ENCODE results near the gene COMMD7.
A peak's percentile ranks its signal among the peaks of the same experiment; 100 is the strongest.

Gene COMMD7

GRCh38 chr20:32675223-32675975 lies 67.9 kb downstream of the COMMD7 start:
- no peak for DNase-seq

DNA sequence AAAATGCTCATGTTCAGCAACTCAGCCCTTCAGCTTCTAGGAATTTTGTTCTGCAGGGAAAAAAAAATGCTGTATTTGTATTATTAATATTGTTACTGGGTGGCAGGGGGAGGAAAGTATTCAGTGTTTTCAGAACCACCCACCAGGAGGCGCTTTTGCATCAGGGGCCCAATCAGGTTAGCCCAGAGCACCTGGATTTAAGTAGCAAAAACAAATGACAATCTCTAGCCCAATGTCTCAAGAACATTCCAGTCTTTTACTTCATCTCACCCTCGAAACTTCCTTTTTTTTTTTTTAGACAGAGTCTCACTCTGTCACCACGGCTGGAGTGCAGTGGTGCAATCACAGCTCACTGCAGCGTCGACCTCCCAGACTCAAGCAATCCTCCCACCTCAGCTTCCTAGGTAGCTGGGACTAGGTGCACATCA lies 68.9 kb downstream of the COMMD7 start:
- DNase-seq: peak; percentile 51 to 70

GRCh38 chr20:32672982-32673851 lies 70.0 kb downstream of the COMMD7 start:
- DNase-seq: peak in 1 of 2 donors; percentile 33

DNA sequence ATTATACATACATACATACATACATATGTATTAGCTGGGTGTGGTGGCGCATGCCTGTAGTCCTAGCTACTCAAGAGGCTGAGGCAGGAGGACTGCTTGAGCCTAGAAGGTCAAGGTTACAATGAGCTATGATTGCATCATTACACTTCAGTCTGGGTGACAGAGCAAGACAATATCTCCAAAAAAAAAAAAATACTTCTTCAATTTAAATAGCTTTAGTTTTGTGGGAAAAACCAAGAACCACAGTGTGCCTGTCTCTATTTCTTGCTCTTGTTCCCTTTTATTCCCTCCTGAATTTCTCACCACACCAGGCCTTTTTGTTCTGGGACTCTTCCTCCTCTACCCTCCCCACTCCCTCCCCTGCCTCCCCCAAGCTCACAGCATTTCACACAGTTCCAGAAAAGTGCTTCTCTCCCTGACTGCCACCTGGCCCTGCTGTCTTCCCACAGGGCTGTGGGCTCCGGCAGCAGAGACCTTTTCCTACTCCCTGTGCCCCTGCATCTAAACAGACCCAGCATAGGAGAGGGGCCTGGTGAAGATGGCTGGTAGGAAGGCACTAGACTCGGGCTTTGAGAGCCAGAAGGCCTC lies 70.8 kb downstream of the COMMD7 start:
- DNase-seq: no peak

DNA sequence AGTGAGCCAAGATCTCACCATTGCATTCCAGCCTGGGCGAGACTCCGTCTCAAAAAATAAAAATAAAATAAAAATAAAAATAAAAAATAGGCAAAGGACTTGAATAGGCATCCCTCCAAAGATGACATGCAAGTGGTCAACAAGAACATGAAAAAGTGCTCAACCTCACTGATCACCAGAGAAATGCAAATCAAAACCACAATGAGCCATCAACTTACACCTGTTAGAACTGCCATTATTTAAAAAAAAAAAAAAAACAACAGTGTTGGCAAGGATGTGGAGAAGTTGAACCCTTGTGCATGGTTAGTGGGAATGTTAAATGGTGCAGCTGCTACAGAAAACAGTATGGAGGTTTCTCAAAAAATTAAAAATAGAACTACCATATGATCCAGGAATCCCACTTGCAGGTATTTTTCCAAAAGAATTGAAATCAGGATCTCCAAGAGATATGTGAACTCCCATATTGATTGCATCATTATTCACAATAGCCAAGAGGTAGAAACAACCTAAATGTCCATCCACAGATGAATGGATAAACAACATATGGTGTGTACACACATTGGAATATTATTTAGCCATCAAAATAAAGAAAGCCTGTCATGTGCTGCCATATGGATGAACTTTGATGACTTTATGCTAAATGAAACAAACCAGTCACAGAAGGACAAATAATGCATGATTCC lies 72.4 kb downstream of the COMMD7 start:
- DNase-seq: no peak

GRCh38 chr20:32667027-32667426 lies 76.2 kb downstream of the COMMD7 start:
- DNase-seq: no peak

DNA sequence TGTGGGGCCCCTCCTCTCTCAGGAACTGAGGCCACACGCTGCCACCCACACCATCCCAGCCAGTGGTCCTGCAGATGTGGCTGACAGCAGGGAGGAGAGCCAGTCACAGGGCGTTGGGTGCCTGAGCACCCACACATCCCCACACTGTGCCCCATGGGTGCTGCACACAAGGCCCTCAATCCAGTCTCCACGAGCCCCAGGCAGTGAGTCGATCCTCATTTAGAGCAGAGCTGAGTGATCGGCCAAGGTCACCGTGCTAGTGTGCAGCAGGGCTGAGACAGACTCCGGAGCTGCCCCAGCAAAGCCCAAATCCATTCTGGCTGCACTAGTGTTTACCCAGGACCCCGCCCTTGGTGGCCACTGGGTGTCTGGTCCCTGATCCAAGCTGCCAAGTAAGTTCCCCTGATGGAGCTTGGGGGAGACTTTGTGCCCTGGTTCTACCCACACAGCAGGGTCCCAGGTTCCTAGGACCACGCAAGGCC lies 78.5 kb downstream of the COMMD7 start:
- DNase-seq: no peak

DNA sequence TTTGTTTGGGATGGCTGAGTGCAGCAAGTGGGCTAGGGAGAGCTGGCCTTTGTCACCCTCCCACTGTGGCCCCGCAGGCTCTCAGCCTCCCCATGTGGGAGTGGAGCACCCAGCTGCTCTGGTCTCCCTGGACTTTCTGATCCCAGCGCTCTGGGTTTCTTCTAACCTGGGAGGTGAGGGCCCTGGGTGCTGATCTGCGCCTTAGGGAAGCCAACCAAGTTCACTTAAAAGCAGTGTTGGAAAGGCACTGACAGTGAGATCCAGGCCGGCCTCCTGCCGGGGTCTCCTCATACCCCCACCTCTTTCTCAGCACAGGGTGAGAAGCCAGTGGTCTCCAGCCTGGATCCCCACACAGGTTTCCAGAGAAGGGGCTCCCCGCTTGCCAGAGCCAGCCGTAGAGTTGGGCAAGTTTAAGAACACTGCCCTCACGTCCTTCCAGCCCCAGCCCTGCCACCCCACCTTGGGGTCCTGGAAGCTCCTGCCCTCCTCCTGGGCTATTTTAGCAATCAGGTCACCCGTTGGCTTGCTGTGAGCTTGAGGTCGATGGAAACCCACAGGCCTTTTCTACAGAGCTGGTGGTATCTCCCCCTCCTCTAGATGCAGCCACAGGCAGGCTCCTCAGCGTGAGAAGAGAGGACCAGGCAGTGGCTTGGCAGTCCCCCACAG lies 79.1 kb downstream of the COMMD7 start:
- DNase-seq: no peak

GRCh38 chr20:32663335-32664011 lies 79.8 kb downstream of the COMMD7 start:
- DNase-seq: no peak

- DNase-seq: no peak
Observed at GRCh38 chr20:32661820-32662528, 81.3 kb downstream of the COMMD7 start.

GRCh38 chr20:32660661-32661060 lies 82.6 kb downstream of the COMMD7 start:
- no peak for DNase-seq

GRCh38 chr20:32656827-32657226 lies 86.4 kb downstream of the COMMD7 start:
- DNase-seq: no peak

GRCh38 chr20:32655903-32656512 lies 87.3 kb downstream of the COMMD7 start:
- DNase-seq: no peak

- DNase-seq: peak; percentile 84 to 87
Observed at GRCh38 chr20:32652739-32653526, 90.3 kb downstream of the COMMD7 start.

Data from CD4-positive, alpha-beta T cell treated with Interleukin-1 beta for 1 hour (primary cell).